ENCODE results near the gene GPR37.

DNA sequence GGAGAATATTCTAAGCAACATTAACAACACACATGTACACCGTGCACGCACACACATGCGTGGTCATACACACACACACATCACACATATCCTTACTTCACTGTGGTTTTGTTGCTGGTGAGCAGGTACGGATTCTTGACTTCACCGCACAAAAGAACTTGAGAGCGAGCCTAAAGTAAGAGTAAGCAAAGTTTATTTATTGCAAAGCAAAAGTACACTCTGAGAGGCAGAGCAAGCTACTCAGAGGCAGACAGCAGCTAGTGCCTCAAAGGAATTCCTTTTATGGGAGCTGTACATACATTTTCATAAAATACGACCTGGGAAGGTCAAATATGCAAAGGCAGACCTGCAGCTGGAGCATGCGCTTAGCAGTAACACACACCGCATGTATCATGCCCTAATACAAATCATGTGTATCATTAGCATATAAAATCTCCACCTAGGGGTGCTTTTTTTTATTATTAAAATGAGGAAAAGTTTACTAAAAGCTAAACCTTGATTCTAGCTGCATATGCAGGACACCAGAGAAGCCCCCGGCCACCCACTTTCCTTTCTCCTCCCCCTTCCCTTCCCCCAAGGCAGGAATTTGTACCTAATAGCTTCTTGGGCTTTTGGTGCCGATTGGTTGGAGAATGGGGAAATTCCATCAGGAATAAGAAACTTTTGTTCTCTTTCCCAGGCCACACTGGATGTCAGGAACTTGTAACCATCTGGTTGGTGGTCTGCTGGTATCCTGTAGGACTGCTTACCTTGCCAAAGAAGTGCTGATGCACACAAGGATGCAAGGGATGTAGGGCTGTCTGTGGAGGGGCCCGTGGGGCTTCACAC, 16.5 kb upstream of the GPR37 start:
- TF ChIP-seq TCF7L2 (IDR thresholded peaks at IDR 0.05; ENCODE audit: low read depth, low read length) (no peak), CTCF (IDR thresholded peaks at IDR 0.05) (no peak)

Data from Panc1 (cell line).